H9 (cell line): ENCODE data around the gene RLBP1. TPM values are rescaled to one million over a fixed set of nuclear protein-coding genes. Genes with fewer than 3 reads are reported as not detected.

Source experiments
- DNase-seq: peaks from one replicate; pipeline ENCODE4 v3.0.0-alpha.2; 2017
- H2AFZ ChIP-seq: one replicate; pipeline ENCODE4 v1.6.1; 2013; ENCODE audit warnings: mild to moderate bottlenecking, low read length, control low read depth, moderate library complexity
- H2AK5ac ChIP-seq: 2 replicates; pipeline ENCODE4 v1.6.1; 2013; ENCODE audit warnings: low read length, control low read depth, mixed read lengths; ENCODE audit not compliant: insufficient read length
- H2BK120ac ChIP-seq: one replicate; pipeline ENCODE4 v1.6.1; 2013; ENCODE audit warnings: low read depth, mild to moderate bottlenecking, low read length, control low read depth, inconsistent platforms; ENCODE audit not compliant: poor library complexity, severe bottlenecking
- H2BK12ac ChIP-seq: 2 replicates; pipeline ENCODE4 v1.6.1; 2013; ENCODE audit warnings: low read length, control low read depth, mixed read lengths, low read depth; ENCODE audit not compliant: insufficient read length
- H2BK15ac ChIP-seq: 2 replicates; pipeline ENCODE4 v1.6.1; 2013; ENCODE audit warnings: low read depth, low read length, control low read depth
- H2BK20ac ChIP-seq: one replicate; pipeline ENCODE4 v1.6.1; 2013; ENCODE audit warnings: low read depth, mild to moderate bottlenecking, low read length, control low read depth, inconsistent platforms; ENCODE audit not compliant: poor library complexity, severe bottlenecking
- H2BK5ac ChIP-seq: 2 replicates; pipeline ENCODE4 v1.6.1; 2013; ENCODE audit warnings: low read length, control low read depth, mixed read lengths; ENCODE audit not compliant: insufficient read length
- H3K14ac ChIP-seq: 2 replicates; pipeline ENCODE4 v1.6.1; 2013; ENCODE audit warnings: low read length, control low read depth; ENCODE audit not compliant: insufficient read depth
- H3K18ac ChIP-seq: 2 replicates; pipeline ENCODE4 v1.6.1; 2013; ENCODE audit warnings: low read depth, mild to moderate bottlenecking, mixed read lengths, low read length, control low read depth; ENCODE audit not compliant: insufficient read length
- H3K23ac ChIP-seq: 2 replicates; pipeline ENCODE4 v1.6.1; 2013; ENCODE audit warnings: low read length, control low read depth, mixed read lengths, low read depth; ENCODE audit not compliant: insufficient read length
- H3K23me2 ChIP-seq: 2 replicates; pipeline ENCODE4 v1.6.1; 2013; ENCODE audit warnings: low read depth, mild to moderate bottlenecking, mixed read lengths, low read length, control low read depth; ENCODE audit not compliant: insufficient read length, poor library complexity, severe bottlenecking
- H3K27ac ChIP-seq: 2 replicates; pipeline ENCODE4 v1.5.1; 2013; ENCODE audit warnings: low read length, control low read depth, mixed read lengths, low read depth; ENCODE audit not compliant: insufficient read length
- H3K27me3 ChIP-seq: 2 replicates; pipeline ENCODE4 v1.6.1; 2013; ENCODE audit warnings: low read length, control low read depth, inconsistent platforms; ENCODE audit not compliant: insufficient read depth
- H3K4ac ChIP-seq: 2 replicates; pipeline ENCODE4 v1.6.1; 2013; ENCODE audit warnings: low read depth, mild to moderate bottlenecking, control low read depth, inconsistent platforms, low read length, moderate library complexity
- H3K4me1 ChIP-seq: 2 replicates; pipeline ENCODE4 v1.6.1; 2013; ENCODE audit warnings: low read length, control low read depth, inconsistent platforms; ENCODE audit not compliant: insufficient read depth
- H3K4me2 ChIP-seq: 2 replicates; pipeline ENCODE4 v1.6.1; 2013; ENCODE audit warnings: low read length, control low read depth, mixed read lengths; ENCODE audit not compliant: insufficient read length, insufficient read depth
- H3K56ac ChIP-seq: 2 replicates; pipeline ENCODE4 v1.6.1; 2013; ENCODE audit warnings: low read depth, mild to moderate bottlenecking, mixed read lengths, low read length, control low read depth; ENCODE audit not compliant: insufficient read length
- H3K79me1 ChIP-seq: 2 replicates; pipeline ENCODE4 v1.6.1; 2013; ENCODE audit warnings: low read depth, mild to moderate bottlenecking, moderate library complexity, low read length, control low read depth, inconsistent platforms; ENCODE audit not compliant: insufficient read depth, poor library complexity, severe bottlenecking
- H3K79me2 ChIP-seq: 2 replicates; pipeline ENCODE4 v1.6.1; 2013; ENCODE audit warnings: low read length, control low read depth, inconsistent platforms; ENCODE audit not compliant: insufficient read depth
- H3K9ac ChIP-seq: 2 replicates; pipeline ENCODE4 v1.6.1; 2013; ENCODE audit warnings: low read length, control low read depth, mixed read lengths; ENCODE audit not compliant: insufficient read length; ENCODE audit errors: extremely low read depth
- H3K9me3 ChIP-seq: one replicate; pipeline ENCODE4 v1.6.1; 2013; ENCODE audit warnings: low read depth, low read length, inconsistent platforms; ENCODE audit not compliant: control insufficient read depth
- H3T11ph ChIP-seq: one replicate; pipeline ENCODE4 v1.6.1; 2013; ENCODE audit warnings: mild to moderate bottlenecking, low read length, control low read depth, inconsistent platforms
- H4K20me1 ChIP-seq: one replicate; pipeline ENCODE4 v1.6.1; 2013; ENCODE audit not compliant: control insufficient read depth, insufficient read length, insufficient read depth
- H4K5ac ChIP-seq: 2 replicates; pipeline ENCODE4 v1.6.1; 2013; ENCODE audit warnings: low read depth, mild to moderate bottlenecking, mixed read lengths, low read length, control low read depth; ENCODE audit not compliant: insufficient read length
- H4K8ac ChIP-seq: replicated peaks from 2 replicates; pipeline ENCODE4 v1.6.1; 2013; ENCODE audit warnings: low read length, control low read depth, mixed read lengths, low read depth; ENCODE audit not compliant: insufficient read length
- H4K91ac ChIP-seq: 2 replicates; pipeline ENCODE4 v1.6.1; 2013; ENCODE audit warnings: low read depth, mild to moderate bottlenecking, moderate library complexity, mixed read lengths, low read length, control low read depth; ENCODE audit not compliant: insufficient read length
- H3K27ac Mint-ChIP-seq, 3 experiments: 2 replicates in 2 of 3; 3 replicates in 1 of 3; pipeline ENCODE4 v1.8.0; 2020 to 2021; ENCODE audit warnings: mixed read lengths in 3 of 3, mild to moderate bottlenecking in 1 of 3, moderate library complexity in 1 of 3
- H3K27me3 Mint-ChIP-seq: 2 replicates; pipeline ENCODE4 v1.8.0; 2021; ENCODE audit warnings: low read depth, mild to moderate bottlenecking, moderate library complexity, mixed read lengths
- H3K36me3 Mint-ChIP-seq, 3 experiments: 2 replicates in 2 of 3; 3 replicates in 1 of 3; pipeline ENCODE4 v1.8.0; 2020 to 2021; ENCODE audit warnings: low read depth in 3 of 3, mixed read lengths in 3 of 3; ENCODE audit not compliant: insufficient read depth in 1 of 3
- H3K4me1 Mint-ChIP-seq, 2 experiments: 2 replicates each; pipeline ENCODE4 v1.8.0; 2020; ENCODE audit warnings: mixed read lengths in 2 of 2
- H3K4me3 Mint-ChIP-seq, 2 experiments: 2 replicates in 1 of 2; 3 replicates in 1 of 2; pipeline ENCODE4 v1.8.0; 2020 to 2021; ENCODE audit warnings: mild to moderate bottlenecking in 2 of 2, mixed read lengths in 2 of 2, moderate library complexity in 1 of 2
- H3K9me3 Mint-ChIP-seq, 2 experiments: 2 replicates in 1 of 2; 3 replicates in 1 of 2; pipeline ENCODE4 v1.8.0; 2020; ENCODE audit warnings: mild to moderate bottlenecking in 2 of 2, mixed read lengths in 2 of 2, moderate library complexity in 1 of 2
- WGBS: extraction: QIAGEN DNeasy Blood & Tissue Kit; methylation state at CpG from one replicate; pipeline ENCODE4 v1.1.7; 2013; ENCODE audit warnings: missing lambda C conversion rate, low lambda C conversion rate, mixed read lengths; ENCODE audit not compliant: insufficient read length; ENCODE audit errors: extremely low coverage; 5-methylcytosine and 5-hydroxymethylcytosine counted together
- total RNA-seq: library from RNA; stranded (reverse); gene quantifications from 2 replicates; pipeline ENCODE4 v1.2.1, GENCODE V29; 2021
- TF ChIP-seq, protein P1 (sequence below): fragments of 200-600 bp; sonication (generic); conservative IDR thresholded peaks from 3 replicates; pipeline ENCODE4 v1.8.0; 2021; ENCODE audit warnings: antibody characterized with exemption, mild to moderate bottlenecking

The RLBP1 gene
- total RNA-seq, 1 experiment from 2014 or later: not detected

DNA sequence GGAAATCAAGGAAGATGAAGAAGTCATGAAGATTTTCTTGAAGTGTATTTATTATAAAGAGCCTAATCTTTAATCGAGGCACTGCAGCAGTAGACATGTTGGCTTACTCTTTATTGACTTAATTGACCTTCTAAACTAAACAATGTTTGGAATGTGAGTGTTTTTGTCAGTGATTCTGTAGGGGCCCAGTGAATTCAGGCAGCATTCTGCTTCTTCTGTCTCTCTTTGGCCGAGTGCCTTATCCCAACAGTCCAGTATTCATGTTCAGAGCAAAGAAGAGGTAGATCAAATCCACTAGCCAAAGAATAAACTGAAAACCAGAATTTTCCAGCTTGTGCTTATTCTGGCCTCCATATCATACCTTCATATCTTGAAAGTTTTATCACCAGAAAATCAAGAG lies 55.7 kb downstream of the RLBP1 start:
- no peak overlapping the region for H3K4me2 ChIP-seq

More for the DNA sequence above, 55.7 kb downstream of the RLBP1 start:
- Mint-ChIP-seq H3K27me3 (no peaks in the 10 kb centered on the region), H3K36me3 (no peaks in the 10 kb centered on the region; a peak in 1 of 7 replicates), H3K4me1 (peaks cover 17 to 18% of the 10 kb centered on the region in 2 experiments), H3K9me3 (no peaks in the 10 kb centered on the region), H3K27ac (peak overlapping the region in 2 of 3 experiments; percentile 20 to 66; a peak in 4 of 7 replicates), H3K4me3 (no peak overlapping the region)
- Histone ChIP-seq H2BK20ac (no peak overlapping the region), H4K91ac (no peak overlapping the region), H2BK120ac (no peak overlapping the region), H3K4ac (no peak overlapping the region), H3K79me1 (no peaks in the 10 kb centered on the region), H3K9ac (no peak overlapping the region), H2AK5ac (no peak overlapping the region), H3K18ac (no peak overlapping the region), H2BK12ac (no peak overlapping the region), H3T11ph (no peak overlapping the region), H2AFZ (no peak overlapping the region), H3K27me3 (no peaks in the 10 kb centered on the region), H2BK15ac (no peak overlapping the region), H2BK5ac (no peak overlapping the region), H3K4me1 (0 out of 2 replicates have a peak, but pooled peaks cover 6% of the 10 kb centered on the region), H3K23me2 (no peaks in the 10 kb centered on the region), H3K9me3 (no peaks in the 10 kb centered on the region), H4K8ac (no peak overlapping the region), H4K20me1 (no peaks in the 10 kb centered on the region), H3K79me2 (no peaks in the 10 kb centered on the region), H3K56ac (no peak overlapping the region), H3K23ac (no peak overlapping the region), H3K27ac (no peak overlapping the region), H3K14ac (no peak overlapping the region), H4K5ac (no peak overlapping the region)
- TF ChIP-seq, protein P1, sequence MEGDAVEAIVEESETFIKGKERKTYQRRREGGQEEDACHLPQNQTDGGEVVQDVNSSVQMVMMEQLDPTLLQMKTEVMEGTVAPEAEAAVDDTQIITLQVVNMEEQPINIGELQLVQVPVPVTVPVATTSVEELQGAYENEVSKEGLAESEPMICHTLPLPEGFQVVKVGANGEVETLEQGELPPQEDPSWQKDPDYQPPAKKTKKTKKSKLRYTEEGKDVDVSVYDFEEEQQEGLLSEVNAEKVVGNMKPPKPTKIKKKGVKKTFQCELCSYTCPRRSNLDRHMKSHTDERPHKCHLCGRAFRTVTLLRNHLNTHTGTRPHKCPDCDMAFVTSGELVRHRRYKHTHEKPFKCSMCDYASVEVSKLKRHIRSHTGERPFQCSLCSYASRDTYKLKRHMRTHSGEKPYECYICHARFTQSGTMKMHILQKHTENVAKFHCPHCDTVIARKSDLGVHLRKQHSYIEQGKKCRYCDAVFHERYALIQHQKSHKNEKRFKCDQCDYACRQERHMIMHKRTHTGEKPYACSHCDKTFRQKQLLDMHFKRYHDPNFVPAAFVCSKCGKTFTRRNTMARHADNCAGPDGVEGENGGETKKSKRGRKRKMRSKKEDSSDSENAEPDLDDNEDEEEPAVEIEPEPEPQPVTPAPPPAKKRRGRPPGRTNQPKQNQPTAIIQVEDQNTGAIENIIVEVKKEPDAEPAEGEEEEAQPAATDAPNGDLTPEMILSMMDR: no peak
- WGBS: no CpG with 5 or more reads among the region's 2 CpGs
- DNase-seq: no peak
